Body of pancreas (tissue), 4 donors: ENCODE measurements around the gene MKKS. TPM values are rescaled to one million over a fixed set of nuclear protein-coding genes. Genes with fewer than 3 reads are reported as not detected.

Experiments used
- ATAC-seq: fragments of 150-250 bp; one replicate; pipeline ENCODE4 v1.9.1; 2016
- DNase-seq, 4 donors: peaks; one replicate each; pipeline ENCODE4 v3.0.0-alpha.2; 2019
- H3K27ac ChIP-seq, 4 donors: fragments of 200-600 bp; sonication (generic); 1 replicate in 3 of 4; 2 replicates in 1 of 4; pipeline versions ENCODE4 v1.5.1 to v1.6.1; 2016 to 2019; ENCODE audit warnings: mild to moderate bottlenecking in 1 of 4, mixed read lengths in 1 of 4, moderate library complexity in 1 of 4
- H3K27me3 ChIP-seq, 2 donors: fragments of 200-600 bp; sonication (generic); one replicate each; pipeline ENCODE4 v1.6.0; 2016; ENCODE audit warnings: mild to moderate bottlenecking in 1 of 2
- H3K36me3 ChIP-seq, 2 donors: fragments of 200-600 bp; sonication (generic); replicated peaks in 1 of 2; 2 replicates each; pipeline ENCODE4 v1.5.1; 2016; ENCODE audit warnings: low read depth in 2 of 2; ENCODE audit not compliant: insufficient read depth in 1 of 2
- H3K4me1 ChIP-seq: fragments of 200-600 bp; sonication (generic); one replicate; pipeline ENCODE4 v1.6.0; 2016
- H3K4me3 ChIP-seq, 2 donors: fragments of 200-600 bp; sonication (generic); 1 replicate in 1 of 2; 2 replicates in 1 of 2; pipeline ENCODE4 v1.5.1; 2016 to 2019
- H3K9me3 ChIP-seq, 3 donors: fragments of 200-600 bp; sonication (generic); 1 replicate in 2 of 3; 2 replicates in 1 of 3; pipeline ENCODE4 v1.5.1; 2016
- POLR2A ChIP-seq, 3 donors: fragments of 450-650 bp; IDR thresholded peaks; one replicate each; pipeline ENCODE4 v1.6.1; 2016; ENCODE audit warnings: antibody characterized with exemption in 3 of 3, mild to moderate bottlenecking in 2 of 3
- WGBS, 2 donors: methylation state at CpG; one replicate each; pipeline ENCODE4 v1.1.5; 2017; 5-methylcytosine and 5-hydroxymethylcytosine counted together
- intact Hi-C: fragments of 100-400 bp; cut with DNase I; formaldehyde crosslinking; loops from one replicate; pipeline ENCODE4 v1.15.1; 2023
- total RNA-seq, 2 donors: library from RNA; depleted of rRNA; stranded (reverse); fragments of >200 nt; gene quantifications; one replicate each; pipeline ENCODE4 v1.1.0, GENCODE V29; 2016
- TF ChIP-seq, protein P1 (sequence below), 7 experiments: fragments of 450-650 bp in 4 of 7; fragments of 200-600 bp in 3 of 7; sonication (generic) in 3 of 7; IDR thresholded peaks; one replicate each; pipeline ENCODE4 v1.5.1; 2016 to 2019; ENCODE audit warnings: antibody characterized with exemption in 7 of 7

Gene MKKS
- total RNA-seq, 2 donors from 2014 or later: 5.3 to 8.6 TPM

DNA sequence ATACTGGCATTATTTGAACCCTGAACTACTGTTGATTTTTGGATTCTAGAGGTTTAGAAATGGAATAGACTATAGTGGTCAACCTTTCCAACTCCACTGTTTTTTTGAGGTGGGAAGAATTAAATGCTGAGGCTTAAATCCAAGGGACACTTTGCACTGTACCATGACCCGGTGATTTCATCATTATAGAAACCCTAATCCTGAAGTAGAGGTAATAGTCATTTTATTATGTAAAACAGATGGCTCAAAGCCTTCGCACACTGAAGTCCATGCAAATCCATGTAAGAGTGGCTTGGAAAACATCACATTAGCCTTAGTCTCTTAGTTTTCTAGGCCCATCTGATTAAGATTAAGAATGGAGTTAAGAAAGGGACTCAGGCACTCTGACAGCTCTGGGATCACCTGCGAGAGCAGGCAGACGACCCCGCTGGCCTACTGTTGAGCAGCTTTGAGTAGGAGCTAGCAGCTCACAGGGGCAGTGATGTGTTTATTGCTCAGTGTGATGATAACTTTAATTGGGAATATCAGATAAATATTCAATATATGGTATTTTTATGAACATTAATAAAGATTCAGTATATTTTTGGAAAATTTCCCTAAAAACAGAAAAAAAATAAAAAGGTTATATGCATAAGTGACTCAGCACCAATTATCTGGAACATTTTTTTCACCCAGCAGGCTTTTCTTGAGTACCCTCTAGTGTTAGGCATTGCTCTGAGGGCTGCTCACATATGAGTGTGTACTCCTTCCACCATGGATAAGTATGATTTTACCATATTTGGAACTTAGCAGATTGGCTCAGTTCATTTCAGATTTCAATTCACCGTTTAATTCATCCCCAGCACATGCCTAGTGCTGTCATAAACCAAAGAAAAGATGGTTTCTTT is 14.5 kb upstream of the MKKS start:
- 84 to 91% methylated on average over 6 of the region's 6 CpGs for WGBS, 2 donors
- TF ChIP-seq, protein P1, sequence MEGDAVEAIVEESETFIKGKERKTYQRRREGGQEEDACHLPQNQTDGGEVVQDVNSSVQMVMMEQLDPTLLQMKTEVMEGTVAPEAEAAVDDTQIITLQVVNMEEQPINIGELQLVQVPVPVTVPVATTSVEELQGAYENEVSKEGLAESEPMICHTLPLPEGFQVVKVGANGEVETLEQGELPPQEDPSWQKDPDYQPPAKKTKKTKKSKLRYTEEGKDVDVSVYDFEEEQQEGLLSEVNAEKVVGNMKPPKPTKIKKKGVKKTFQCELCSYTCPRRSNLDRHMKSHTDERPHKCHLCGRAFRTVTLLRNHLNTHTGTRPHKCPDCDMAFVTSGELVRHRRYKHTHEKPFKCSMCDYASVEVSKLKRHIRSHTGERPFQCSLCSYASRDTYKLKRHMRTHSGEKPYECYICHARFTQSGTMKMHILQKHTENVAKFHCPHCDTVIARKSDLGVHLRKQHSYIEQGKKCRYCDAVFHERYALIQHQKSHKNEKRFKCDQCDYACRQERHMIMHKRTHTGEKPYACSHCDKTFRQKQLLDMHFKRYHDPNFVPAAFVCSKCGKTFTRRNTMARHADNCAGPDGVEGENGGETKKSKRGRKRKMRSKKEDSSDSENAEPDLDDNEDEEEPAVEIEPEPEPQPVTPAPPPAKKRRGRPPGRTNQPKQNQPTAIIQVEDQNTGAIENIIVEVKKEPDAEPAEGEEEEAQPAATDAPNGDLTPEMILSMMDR (IDR thresholded peaks at IDR 0.05): no peak
- TF ChIP-seq POLR2A (IDR thresholded peaks at IDR 0.05): no peak
- no peak for DNase-seq

DNA sequence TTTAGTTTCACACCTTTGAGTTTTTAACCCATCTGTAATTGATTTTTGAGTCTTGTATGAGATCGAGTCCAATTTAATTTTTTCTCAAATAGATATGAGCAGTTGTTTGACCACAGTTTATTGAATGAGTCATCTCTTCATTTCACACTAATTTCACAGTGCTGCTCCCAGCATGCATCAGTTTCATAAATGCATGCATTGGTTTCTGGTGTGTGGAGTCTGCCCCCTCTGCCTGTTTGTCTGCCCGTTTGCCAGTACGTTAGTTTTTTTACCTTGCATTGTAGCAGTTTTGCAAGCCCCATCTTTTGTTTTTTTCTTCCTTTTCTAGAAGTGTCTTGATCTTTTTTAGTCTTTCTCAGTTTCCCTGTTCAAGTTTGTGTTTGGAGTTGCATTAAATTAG is 13.0 kb upstream of the MKKS start:
- no peaks in the 10 kb centered on the region for H3K36me3 ChIP-seq
- no peak for TF ChIP-seq POLR2A (IDR thresholded peaks at IDR 0.05)
- TF ChIP-seq, protein P1 (IDR thresholded peaks at IDR 0.05): no peak
- ATAC-seq (peak; percentile 40), DNase-seq (peak in 2 of 4 donors; percentile 34 to 40)
- H3K27ac ChIP-seq: no peak overlapping the region
- H3K4me3 ChIP-seq: no peak overlapping the region
- H3K9me3 ChIP-seq: no peaks in the 10 kb centered on the region
- intact Hi-C loops: no loop called here
- peaks cover 18% of the 10 kb centered on the region for H3K4me1 ChIP-seq
- no peaks in the 10 kb centered on the region for H3K27me3 ChIP-seq
- 14% methylated on average over 3 of the region's 3 CpGs for WGBS, 2 donors

More for the DNA sequence above, 14.5 kb upstream of the MKKS start:
- H3K27ac ChIP-seq: no peak overlapping the region
- H3K4me1 ChIP-seq: peaks cover 18% of the 10 kb centered on the region
- no peaks in the 10 kb centered on the region for H3K9me3 ChIP-seq
- no peaks in the 10 kb centered on the region for H3K36me3 ChIP-seq
- no peaks in the 10 kb centered on the region for H3K27me3 ChIP-seq
- ATAC-seq: no peak
- no peak overlapping the region for H3K4me3 ChIP-seq
- intact Hi-C loops: no loop called here

DNA sequence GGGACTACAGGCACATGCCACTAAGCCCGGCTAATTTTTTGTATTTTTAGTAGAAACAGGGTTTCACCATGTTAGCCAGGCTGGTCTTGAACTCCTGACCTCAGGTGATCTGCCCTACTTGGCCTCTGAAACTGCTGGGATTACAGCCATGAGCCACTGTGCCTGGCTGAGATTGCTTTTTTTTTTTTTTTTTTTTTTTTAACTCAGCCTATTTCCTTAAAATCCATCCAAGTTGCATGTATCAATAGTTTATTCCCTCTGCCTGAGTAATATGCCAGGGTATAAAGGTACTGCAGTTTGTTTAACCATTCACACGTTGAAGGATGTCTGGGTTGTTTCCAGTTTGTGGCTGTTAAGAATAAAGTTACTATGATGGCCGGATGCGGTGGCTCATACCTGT is 11.7 kb upstream of the MKKS start:
- DNase-seq: no peak
- no peaks in the 10 kb centered on the region for H3K27me3 ChIP-seq
- intact Hi-C loops: no loop called here
- H3K4me1 ChIP-seq: peaks cover 18% of the 10 kb centered on the region
- no peak overlapping the region for H3K4me3 ChIP-seq
- no peak for ATAC-seq
- 84 to 86% methylated on average over 4 of the region's 4 CpGs for WGBS, 2 donors
- TF ChIP-seq POLR2A (IDR thresholded peaks at IDR 0.05): no peak
- TF ChIP-seq, protein P1 (IDR thresholded peaks at IDR 0.05): no peak
- no peaks in the 10 kb centered on the region for H3K36me3 ChIP-seq
- H3K27ac ChIP-seq: no peak overlapping the region
- H3K9me3 ChIP-seq: no peaks in the 10 kb centered on the region

DNA sequence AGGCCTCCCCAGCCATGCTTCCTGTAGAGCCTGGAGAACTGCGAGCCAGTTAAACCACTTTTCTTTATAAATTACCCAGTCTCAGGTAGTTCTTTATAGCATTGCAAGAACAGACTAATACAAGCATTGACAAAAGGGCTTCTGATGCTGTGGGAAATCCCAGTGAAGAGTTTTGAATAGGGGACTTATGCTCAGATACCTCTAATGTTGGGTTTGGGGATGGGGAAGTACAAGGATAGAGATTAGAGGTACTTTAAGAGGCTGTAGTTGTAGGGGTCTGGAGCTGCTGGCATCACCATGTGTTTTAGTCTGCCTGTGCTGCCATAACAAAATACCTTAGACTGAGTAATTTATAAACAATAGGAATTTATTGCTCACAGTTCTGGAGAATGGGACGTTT is 9.9 kb upstream of the MKKS start:
- no peaks in the 10 kb centered on the region for H3K36me3 ChIP-seq
- no peak overlapping the region for H3K4me3 ChIP-seq
- 88 to 93% methylated on average over 2 of the region's 2 CpGs for WGBS, 2 donors
- H3K4me1 ChIP-seq: peaks cover 11% of the 10 kb centered on the region
- DNase-seq (no peak), ATAC-seq (no peak)
- intact Hi-C loops: no loop called here
- H3K27ac ChIP-seq: no peak overlapping the region
- TF ChIP-seq, protein P1 (IDR thresholded peaks at IDR 0.05): no peak
- no peak for TF ChIP-seq POLR2A (IDR thresholded peaks at IDR 0.05)
- no peaks in the 10 kb centered on the region for H3K9me3 ChIP-seq
- no peaks in the 10 kb centered on the region for H3K27me3 ChIP-seq

DNA sequence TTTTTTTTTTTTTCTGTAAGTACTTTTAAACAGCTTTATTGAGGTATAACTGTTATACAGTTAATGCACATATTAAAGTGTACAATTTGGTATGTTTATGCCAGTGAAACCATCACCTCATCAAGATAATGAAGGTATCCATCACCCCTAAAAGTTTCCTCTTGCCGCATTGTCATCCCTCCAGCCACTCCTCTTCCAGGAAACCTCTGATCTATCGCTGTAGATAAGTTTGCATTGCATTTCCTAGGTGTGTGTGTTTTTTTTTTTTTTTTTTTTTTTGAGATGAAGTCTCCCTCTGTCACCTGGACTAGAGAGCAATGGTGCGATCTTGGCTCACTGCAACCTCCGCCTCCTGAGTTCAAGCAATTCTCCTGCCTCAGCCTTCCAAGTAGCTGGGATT is 4.2 kb upstream of the MKKS start:
- TF ChIP-seq POLR2A (IDR thresholded peaks at IDR 0.05): no peak
- TF ChIP-seq, protein P1 (IDR thresholded peaks at IDR 0.05): no peak
- H3K9me3 ChIP-seq: no peaks in the 10 kb centered on the region
- H3K27ac ChIP-seq: no peak overlapping the region
- H3K4me3 ChIP-seq: no peak overlapping the region
- H3K36me3 ChIP-seq: no peaks in the 10 kb centered on the region
- WGBS, 2 donors: 70 to 74% methylated on average over 4 of the region's 4 CpGs
- peaks cover 13% of the 10 kb centered on the region for H3K4me1 ChIP-seq
- intact Hi-C loops: no loop called here
- DNase-seq (no peak), ATAC-seq (no peak)
- no peaks in the 10 kb centered on the region for H3K27me3 ChIP-seq
